Gastrocnemius medialis (tissue), 4 donors: Measurements from ENCODE around the gene SETD5. TPM values are rescaled to one million over a fixed set of nuclear protein-coding genes. Genes with fewer than 3 reads are reported as not detected.

Experiments
- ATAC-seq, 2 donors: fragments of 150-250 bp; one replicate each; pipeline ENCODE4 v1.9.1; 2016
- DNase-seq, 2 donors: peaks; one replicate each; pipeline ENCODE4 v3.0.0-alpha.2; 2019
- H3K27ac ChIP-seq, 4 donors: fragments of 200-600 bp; sonication (generic); 1 replicate in 1 of 4; 2 replicates in 3 of 4; pipeline ENCODE4 v1.5.1; 2016 to 2018; ENCODE audit warnings: mild to moderate bottlenecking in 2 of 4, moderate library complexity in 1 of 4
- H3K27me3 ChIP-seq, 3 donors: fragments of 200-600 bp; sonication (generic) in 2 of 3; 1 replicate in 1 of 3; 2 replicates in 2 of 3; pipeline versions ENCODE4 v1.5.1 to v1.6.0; 2016 to 2019; ENCODE audit warnings: mild to moderate bottlenecking in 1 of 3, moderate library complexity in 1 of 3
- H3K36me3 ChIP-seq, 2 donors: fragments of 200-600 bp; sonication (generic) in 1 of 2; one replicate each; pipeline ENCODE4 v1.5.1; 2017 to 2018
- H3K4me1 ChIP-seq, 2 donors: fragments of 200-600 bp; sonication (generic) in 1 of 2; one replicate each; pipeline ENCODE4 v1.5.1; 2016 to 2017; ENCODE audit warnings: mild to moderate bottlenecking in 2 of 2
- H3K4me3 ChIP-seq, 4 donors: fragments of 200-600 bp; sonication (generic) in 3 of 4; 1 replicate in 1 of 4; 2 replicates in 3 of 4; pipeline ENCODE4 v1.5.1; 2016 to 2019; ENCODE audit warnings: mild to moderate bottlenecking in 2 of 4
- H3K9me3 ChIP-seq, 3 donors: fragments of 200-600 bp; sonication (generic) in 2 of 3; 1 replicate in 1 of 3; 2 replicates in 2 of 3; pipeline ENCODE4 v1.5.1; 2016 to 2019
- CTCF ChIP-seq, 5 experiments: fragments of 450-650 bp in 3 of 5; fragments of 200-600 bp in 2 of 5; sonication (generic) in 2 of 5; IDR thresholded peaks in 4 of 5; conservative IDR thresholded peaks in 1 of 5; 1 replicate in 4 of 5; 2 replicates in 1 of 5; pipeline ENCODE4 v1.5.1; 2016 to 2019; ENCODE audit warnings: antibody characterized with exemption in 5 of 5, mild to moderate bottlenecking in 3 of 5, moderate library complexity in 3 of 5
- POLR2A ChIP-seq, 2 donors: fragments of 450-650 bp; IDR thresholded peaks; one replicate each; pipeline ENCODE4 v1.6.1; 2017; ENCODE audit warnings: antibody characterized with exemption in 2 of 2, mild to moderate bottlenecking in 2 of 2, moderate library complexity in 2 of 2
- in situ Hi-C, 4 donors: fragments of 200-750 bp; cut with MboI; loops; one replicate each; pipeline versions ENCODE4 v1.15.0 to v1.8.0; 2017; ENCODE audit warnings: low sequenced_read_pairs in 4 of 4
- intact Hi-C: fragments of 100-400 bp; cut with DNase I; formaldehyde crosslinking; loops from one replicate; pipeline ENCODE4 v1.15.1; 2023; ENCODE audit warnings: low total_unique reads
- total RNA-seq, 4 donors: library from RNA; depleted of rRNA; stranded (reverse); fragments of >200 nt; gene quantifications; one replicate each; pipeline versions ENCODE4 v1.1.0 to v1.2.3, GENCODE V29; 2016

The SETD5 gene
- total RNA-seq, 4 donors from 2014 or later: 28.9 to 43.3 (median 41.0) TPM

GRCh38 chr3:9351709-9352126, 45.7 kb upstream of the SETD5 start:
- TF ChIP-seq POLR2A (IDR thresholded peaks at IDR 0.05) (no peak), CTCF (IDR thresholded peaks at IDR 0.05 in 4 of 5, conservative IDR thresholded peaks at IDR 0.05 in 1 of 5) (no peak)
- intact Hi-C loops: loop anchor here (2.0 kb wide), 1 partner anchor 71 kb away; no protein-coding TSS in a partner anchor
- Histone ChIP-seq H3K36me3 (no peaks in the 10 kb centered on the region), H3K9me3 (no peaks in the 10 kb centered on the region), H3K4me3 (no peak overlapping the region), H3K27ac (no peak overlapping the region), H3K27me3 (no peaks in the 10 kb centered on the region), H3K4me1 (peaks cover 6 to 8% of the 10 kb centered on the region in 2 donors)
- DNase-seq (no peak), ATAC-seq (no peak)
- in situ Hi-C loops: loop anchor here (10.0 to 25.0 kb wide), 4 partner anchors 83 to 311 kb away; partner anchors contain the start of gene MTMR14 (in 1 of the 4)

DNA sequence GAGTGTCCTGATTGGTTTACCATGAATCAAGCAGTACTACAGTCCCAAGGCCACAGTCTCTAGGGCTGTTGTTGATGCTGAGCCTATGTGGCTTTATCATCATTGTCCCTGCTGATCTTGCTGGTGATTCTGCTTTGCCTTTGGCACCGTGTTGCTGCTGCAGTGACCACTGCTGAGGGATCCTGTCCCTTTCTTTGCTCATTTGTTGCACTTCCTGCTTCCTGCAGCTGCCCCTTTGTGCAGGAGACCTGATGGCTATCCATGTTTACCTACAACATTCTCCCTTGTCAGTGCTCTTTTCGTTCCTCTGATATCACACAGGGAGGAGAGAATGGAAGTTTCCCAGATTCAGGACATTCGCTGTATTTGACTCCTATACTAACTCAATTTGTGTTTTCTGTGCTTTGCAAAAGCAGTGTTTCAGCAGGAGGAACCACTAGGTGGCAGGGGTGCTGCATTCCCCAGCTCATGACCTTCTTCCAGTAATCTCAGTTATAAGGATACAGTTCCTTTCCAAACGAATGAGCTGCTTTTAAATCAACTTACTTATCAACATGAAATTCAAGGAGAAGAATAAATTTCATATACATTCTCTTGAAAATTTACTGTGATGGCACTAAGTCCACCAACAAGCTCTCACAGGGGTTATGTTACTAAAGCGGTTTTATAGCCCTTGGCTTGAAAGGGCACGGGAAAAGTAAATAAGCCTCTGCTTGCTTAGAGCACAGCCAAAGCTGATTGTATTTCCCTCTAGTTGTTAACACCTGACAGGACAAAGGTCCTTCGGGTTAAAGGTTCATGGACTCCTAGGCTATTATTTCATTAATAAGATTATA, 44.3 kb upstream of the SETD5 start:
- ATAC-seq (peak; percentile 82 to 93), DNase-seq (peak; percentile 16 to 56)
- H3K9me3 ChIP-seq: no peaks in the 10 kb centered on the region
- intact Hi-C loops: loop anchor here (1.0 to 2.0 kb wide), 2 partner anchors 70 to 150 kb away; no protein-coding TSS in a partner anchor
- TF ChIP-seq POLR2A (IDR thresholded peaks at IDR 0.05) (no peak), CTCF (IDR thresholded peaks at IDR 0.05 in 4 of 5, conservative IDR thresholded peaks at IDR 0.05 in 1 of 5) (peak; percentile 76 to 87 (median 78))
- peaks cover 6 to 8% of the 10 kb centered on the region in 2 donors for H3K4me1 ChIP-seq
- H3K4me3 ChIP-seq: no peak overlapping the region
- in situ Hi-C loops: loop anchor here (10.0 to 25.0 kb wide), 4 partner anchors 82 to 309 kb away; partner anchors contain the start of gene MTMR14 (in 1 of the 4)
- no peaks in the 10 kb centered on the region for H3K36me3 ChIP-seq
- H3K27me3 ChIP-seq: no peaks in the 10 kb centered on the region
- H3K27ac ChIP-seq: peak overlapping the region in 3 of 4 donors; percentile 26 to 51 (median 34)

DNA sequence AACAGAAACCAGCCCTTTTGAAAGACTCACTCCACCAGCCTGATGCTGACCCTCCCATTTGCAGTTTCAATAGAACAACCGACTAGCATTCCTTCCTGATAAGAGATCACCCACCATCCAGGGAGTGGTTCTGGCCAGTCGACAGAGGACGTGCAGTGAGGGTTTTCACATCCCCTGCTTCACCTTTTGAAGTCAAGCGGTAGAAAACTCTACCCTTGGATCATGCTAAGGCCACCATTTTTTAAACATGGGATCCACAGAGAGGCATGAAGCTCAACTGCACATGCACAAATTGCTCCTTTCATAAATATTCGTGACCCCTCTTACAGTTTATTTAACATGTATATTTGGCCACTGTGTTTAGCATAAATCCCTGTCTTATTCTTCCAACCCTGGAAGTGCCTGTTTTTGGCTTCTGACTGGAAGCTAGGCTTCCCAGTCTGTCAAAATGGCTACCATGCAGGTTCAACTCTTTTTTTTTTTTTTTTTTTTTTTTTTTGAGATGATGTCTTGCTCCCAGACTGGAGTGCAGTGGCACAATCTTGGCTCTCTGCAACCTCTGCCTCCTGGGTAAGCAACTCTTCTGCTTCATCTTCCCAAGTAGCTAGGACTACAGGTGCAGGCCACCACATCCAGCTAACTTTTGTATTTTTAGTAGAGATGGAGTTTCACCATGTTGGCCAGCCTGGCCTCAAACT, 35.6 kb upstream of the SETD5 start:
- in situ Hi-C loops (loop anchor here in 3 of 4 donors (5.0 to 25.0 kb wide), 4 partner anchors 65 to 300 kb away; partner anchors contain the start of gene MTMR14 (in 1 of the 3)), intact Hi-C loops (loop anchor here (2.0 kb wide), 3 partner anchors 35 to 287 kb away; partner anchors contain the start of genes MTMR14 and SETD5)
- TF ChIP-seq CTCF (IDR thresholded peaks at IDR 0.05 in 4 of 5, conservative IDR thresholded peaks at IDR 0.05 in 1 of 5) (no peak), POLR2A (IDR thresholded peaks at IDR 0.05) (no peak)
- peaks cover 0 to 22% of the 10 kb centered on the region in 2 donors for H3K36me3 ChIP-seq
- no peak for ATAC-seq
- DNase-seq: no peak
- H3K4me3 ChIP-seq: peak overlapping the region; percentile 70 to 96 (median 79)
- no peaks in the 10 kb centered on the region for H3K27me3 ChIP-seq
- H3K27ac ChIP-seq: peak overlapping the region in 3 of 4 donors; percentile 85 to 97 (median 86)
- peaks cover 20 to 21% of the 10 kb centered on the region in 2 donors for H3K4me1 ChIP-seq
- H3K9me3 ChIP-seq: no peaks in the 10 kb centered on the region

GRCh38 chr3:9362731-9363530, 34.5 kb upstream of the SETD5 start, which contains the start of gene THUMPD3:
TSS of gene THUMPD3 (plus strand) at chr3:9363054. CDS start at chr3:9365069, 2,015 bp downstream.
- Histone ChIP-seq H3K27me3 (no peaks in the 10 kb centered on the region), H3K27ac (peak within 1 kb of the TSS; percentile 85 to 97 (median 89)), H3K36me3 (peaks cover 0 to 31% of the 10 kb centered on the region in 2 donors), H3K4me1 (peaks cover 20 to 21% of the 10 kb centered on the region in 2 donors), H3K9me3 (no peaks in the 10 kb centered on the region), H3K4me3 (peak within 1 kb of the TSS; percentile 70 to 96 (median 79))
- intact Hi-C loops (loop anchor here (2.0 kb wide), 3 partner anchors 34 to 286 kb away; partner anchors contain the start of genes MTMR14 and SETD5), in situ Hi-C loops (loop anchor here in 3 of 4 donors (5.0 to 25.0 kb wide), 4 partner anchors 64 to 299 kb away; partner anchors contain the start of gene MTMR14 (in 1 of the 3))
- TF ChIP-seq POLR2A (IDR thresholded peaks at IDR 0.05) (peak; percentile 66 to 85), CTCF (IDR thresholded peaks at IDR 0.05 in 4 of 5, conservative IDR thresholded peaks at IDR 0.05 in 1 of 5) (peak in 1 of 5 experiments; percentile 24)
- ATAC-seq (peak; percentile 95 to 97), DNase-seq (peak; percentile 81 to 86)
